ENCODE measurements around the gene FAM209A. TPM values are rescaled to one million over a fixed set of nuclear protein-coding genes. Genes with fewer than 3 reads are reported as not detected.

Gene FAM209A
- total RNA-seq, 1 experiment from 2014 or later, result 0.40 TPM

GRCh38 chr20:56511926-56512325, 12.6 kb upstream of the FAM209A start:
- no peaks in the 10 kb centered on the region for H3K27me3 Mint-ChIP-seq (ENCODE audit: unreplicated experiment)
- H3K4me1 Mint-ChIP-seq (ENCODE audit: low read depth, unreplicated experiment), result no peaks in the 10 kb centered on the region
- H3K9me3 Mint-ChIP-seq (ENCODE audit: low read depth, unreplicated experiment), result no peaks in the 10 kb centered on the region
- intact Hi-C loops (cut with micrococcal nuclease; ENCODE audit: unreplicated experiment), result no loop called here
- no peak overlapping the region for H3K27ac Mint-ChIP-seq (ENCODE audit: unreplicated experiment)
- no peak overlapping the region for H3K4me3 Mint-ChIP-seq (ENCODE audit: low read depth, unreplicated experiment)
- BruUV-seq (replicated peaks), result no TSS peak
- no peak for DNase-seq
- no peaks in the 10 kb centered on the region for H3K36me3 Mint-ChIP-seq (ENCODE audit: insufficient read depth, unreplicated experiment)
- CTCF ChIA-PET, result interaction anchor here (0.5 to 0.7 kb wide), 2 partner anchors 55 to 312 kb away, joined by 3 read pairs; no protein-coding TSS in a partner anchor
- TF ChIP-seq, protein P1, sequence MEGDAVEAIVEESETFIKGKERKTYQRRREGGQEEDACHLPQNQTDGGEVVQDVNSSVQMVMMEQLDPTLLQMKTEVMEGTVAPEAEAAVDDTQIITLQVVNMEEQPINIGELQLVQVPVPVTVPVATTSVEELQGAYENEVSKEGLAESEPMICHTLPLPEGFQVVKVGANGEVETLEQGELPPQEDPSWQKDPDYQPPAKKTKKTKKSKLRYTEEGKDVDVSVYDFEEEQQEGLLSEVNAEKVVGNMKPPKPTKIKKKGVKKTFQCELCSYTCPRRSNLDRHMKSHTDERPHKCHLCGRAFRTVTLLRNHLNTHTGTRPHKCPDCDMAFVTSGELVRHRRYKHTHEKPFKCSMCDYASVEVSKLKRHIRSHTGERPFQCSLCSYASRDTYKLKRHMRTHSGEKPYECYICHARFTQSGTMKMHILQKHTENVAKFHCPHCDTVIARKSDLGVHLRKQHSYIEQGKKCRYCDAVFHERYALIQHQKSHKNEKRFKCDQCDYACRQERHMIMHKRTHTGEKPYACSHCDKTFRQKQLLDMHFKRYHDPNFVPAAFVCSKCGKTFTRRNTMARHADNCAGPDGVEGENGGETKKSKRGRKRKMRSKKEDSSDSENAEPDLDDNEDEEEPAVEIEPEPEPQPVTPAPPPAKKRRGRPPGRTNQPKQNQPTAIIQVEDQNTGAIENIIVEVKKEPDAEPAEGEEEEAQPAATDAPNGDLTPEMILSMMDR (IDR thresholded peaks at IDR 0.05; ENCODE audit: unreplicated experiment), result no peak

GRCh38 chr20:56513161-56514150, 11.1 kb upstream of the FAM209A start:
- Mint-ChIP-seq H3K27ac (ENCODE audit: unreplicated experiment) (no peak overlapping the region), H3K4me1 (ENCODE audit: low read depth, unreplicated experiment) (no peaks in the 10 kb centered on the region), H3K4me3 (ENCODE audit: low read depth, unreplicated experiment) (no peak overlapping the region), H3K36me3 (ENCODE audit: insufficient read depth, unreplicated experiment) (no peaks in the 10 kb centered on the region), H3K9me3 (ENCODE audit: low read depth, unreplicated experiment) (no peaks in the 10 kb centered on the region), H3K27me3 (ENCODE audit: unreplicated experiment) (no peaks in the 10 kb centered on the region)
- intact Hi-C loops (cut with micrococcal nuclease; ENCODE audit: unreplicated experiment), result no loop called here
- TF ChIP-seq, protein P1 (IDR thresholded peaks at IDR 0.05; ENCODE audit: unreplicated experiment), result no peak
- DNase-seq, result no peak
- CTCF ChIA-PET, result no interaction called here
- BruUV-seq (replicated peaks), result no TSS peak

GRCh38 chr20:56516631-56517030, 7.9 kb upstream of the FAM209A start:
- Mint-ChIP-seq H3K36me3 (ENCODE audit: insufficient read depth, unreplicated experiment) (no peaks in the 10 kb centered on the region), H3K9me3 (ENCODE audit: low read depth, unreplicated experiment) (no peaks in the 10 kb centered on the region), H3K27ac (ENCODE audit: unreplicated experiment) (no peak overlapping the region), H3K27me3 (ENCODE audit: unreplicated experiment) (no peaks in the 10 kb centered on the region), H3K4me1 (ENCODE audit: low read depth, unreplicated experiment) (no peaks in the 10 kb centered on the region), H3K4me3 (ENCODE audit: low read depth, unreplicated experiment) (no peak overlapping the region)
- TF ChIP-seq, protein P1 (IDR thresholded peaks at IDR 0.05; ENCODE audit: unreplicated experiment), result no peak
- no TSS peak for BruUV-seq (replicated peaks)
- no peak for DNase-seq
- CTCF ChIA-PET, result no interaction called here
- intact Hi-C loops (cut with micrococcal nuclease; ENCODE audit: unreplicated experiment), result no loop called here

DNA sequence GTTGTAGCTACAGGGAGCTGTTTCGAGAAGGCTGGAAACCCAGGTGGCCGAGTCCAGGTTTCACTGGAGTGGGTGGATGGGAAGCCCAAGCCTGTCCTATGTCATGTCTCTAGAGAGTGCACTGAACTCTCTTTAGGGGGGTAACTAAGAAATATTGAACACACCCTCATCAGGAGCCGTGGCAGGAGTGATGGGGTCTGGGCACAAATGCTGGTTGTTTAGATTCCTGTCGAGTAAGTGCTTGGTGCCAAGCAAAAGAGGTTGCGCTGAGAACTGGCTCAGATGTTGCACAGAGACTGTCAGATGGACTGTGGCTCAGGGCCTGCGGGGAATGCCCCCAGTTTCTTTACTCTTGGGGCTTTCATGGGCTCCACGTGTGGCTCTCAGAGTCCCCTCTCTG, 7.3 kb upstream of the FAM209A start:
- intact Hi-C loops (cut with micrococcal nuclease; ENCODE audit: unreplicated experiment), result no loop called here
- CTCF ChIA-PET, result no interaction called here
- BruUV-seq (replicated peaks), result no TSS peak
- no peaks in the 10 kb centered on the region for H3K27me3 Mint-ChIP-seq (ENCODE audit: unreplicated experiment)
- H3K4me1 Mint-ChIP-seq (ENCODE audit: low read depth, unreplicated experiment), result no peaks in the 10 kb centered on the region
- DNase-seq, result no peak
- TF ChIP-seq, protein P1 (IDR thresholded peaks at IDR 0.05; ENCODE audit: unreplicated experiment), result no peak
- no peak overlapping the region for H3K27ac Mint-ChIP-seq (ENCODE audit: unreplicated experiment)
- no peaks in the 10 kb centered on the region for H3K36me3 Mint-ChIP-seq (ENCODE audit: insufficient read depth, unreplicated experiment)
- no peaks in the 10 kb centered on the region for H3K9me3 Mint-ChIP-seq (ENCODE audit: low read depth, unreplicated experiment)
- H3K4me3 Mint-ChIP-seq (ENCODE audit: low read depth, unreplicated experiment), result no peak overlapping the region
